OCI-LY3 (cell line): ENCODE data around the gene FAM25A.
"Not testable (repeated sequence)": the region's sequence is repeated elsewhere in the genome, so short reads cannot be mapped to it uniquely, and the experiment has no call there.

Experiments
- EZH2phosphoT487 ChIP-seq: fragments of 200-600 bp; shearing (Covaris generic); IDR thresholded peaks from 2 replicates; pipeline ENCODE4 v1.6.1; 2018; ENCODE audit warnings: antibody characterized with exemption, mixed run types, low read depth
- TF ChIP-seq, protein P1 (sequence below): fragments of 200-600, 300-600 bp; sonication (generic); IDR thresholded peaks from 2 replicates; pipeline ENCODE4 v1.5.1; 2014; ENCODE audit warnings: antibody characterized with exemption, low read length, low read depth

DNA sequence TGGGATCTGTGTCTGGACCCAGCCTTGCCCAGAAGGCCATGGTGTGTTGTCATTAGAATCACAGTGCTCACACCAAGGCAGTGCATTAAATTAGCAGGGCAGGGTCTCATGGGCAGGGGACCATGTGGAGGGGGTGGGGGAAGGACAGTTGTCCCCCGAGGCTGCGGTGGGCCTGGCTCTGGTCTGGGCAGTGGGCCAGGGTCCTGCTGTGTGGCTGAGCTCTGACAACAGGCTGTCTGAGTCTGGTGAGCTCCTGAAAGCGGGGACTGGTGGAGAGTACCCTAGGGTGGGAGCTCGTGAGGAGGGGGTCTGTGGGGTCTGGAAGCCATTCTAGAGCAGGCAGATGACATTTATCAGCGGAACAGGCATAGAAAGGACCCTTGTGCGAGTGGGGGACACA lies 2.0 kb upstream of the FAM25A start:
- TF ChIP-seq, protein P1, sequence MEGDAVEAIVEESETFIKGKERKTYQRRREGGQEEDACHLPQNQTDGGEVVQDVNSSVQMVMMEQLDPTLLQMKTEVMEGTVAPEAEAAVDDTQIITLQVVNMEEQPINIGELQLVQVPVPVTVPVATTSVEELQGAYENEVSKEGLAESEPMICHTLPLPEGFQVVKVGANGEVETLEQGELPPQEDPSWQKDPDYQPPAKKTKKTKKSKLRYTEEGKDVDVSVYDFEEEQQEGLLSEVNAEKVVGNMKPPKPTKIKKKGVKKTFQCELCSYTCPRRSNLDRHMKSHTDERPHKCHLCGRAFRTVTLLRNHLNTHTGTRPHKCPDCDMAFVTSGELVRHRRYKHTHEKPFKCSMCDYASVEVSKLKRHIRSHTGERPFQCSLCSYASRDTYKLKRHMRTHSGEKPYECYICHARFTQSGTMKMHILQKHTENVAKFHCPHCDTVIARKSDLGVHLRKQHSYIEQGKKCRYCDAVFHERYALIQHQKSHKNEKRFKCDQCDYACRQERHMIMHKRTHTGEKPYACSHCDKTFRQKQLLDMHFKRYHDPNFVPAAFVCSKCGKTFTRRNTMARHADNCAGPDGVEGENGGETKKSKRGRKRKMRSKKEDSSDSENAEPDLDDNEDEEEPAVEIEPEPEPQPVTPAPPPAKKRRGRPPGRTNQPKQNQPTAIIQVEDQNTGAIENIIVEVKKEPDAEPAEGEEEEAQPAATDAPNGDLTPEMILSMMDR = not testable (repeated sequence)
- not testable (repeated sequence) for TF ChIP-seq EZH2phosphoT487
